ENCODE measurements around the gene BRDT.

BRDT gene

GRCh38 chr1:91919962-91920361, 29.2 kb upstream of the BRDT start:
- no peak for TF ChIP-seq CTCF (IDR thresholded peaks at IDR 0.05; ENCODE audit: low read depth, low read length)
- no peak overlapping the region for H3K4me3 ChIP-seq (replicated peaks in 1 of 2; ENCODE audit: low read depth in 2 of 2, low read length in 2 of 2)
- DNase-seq (ENCODE audit: low read depth in 2 of 2) = no peak

GRCh38 chr1:91924146-91924545, 25.1 kb upstream of the BRDT start:
- TF ChIP-seq CTCF (IDR thresholded peaks at IDR 0.05; ENCODE audit: low read depth, low read length) = no peak
- DNase-seq (ENCODE audit: low read depth in 2 of 2) = peak; percentile 61 to 75

GRCh38 chr1:91925644-91926435, 23.4 kb upstream of the BRDT start:
- TF ChIP-seq CTCF (IDR thresholded peaks at IDR 0.05; ENCODE audit: low read depth, low read length) = no peak
- no peak for DNase-seq (ENCODE audit: low read depth in 2 of 2)
- H3K4me3 ChIP-seq (replicated peaks in 1 of 2; ENCODE audit: low read depth in 2 of 2, low read length in 2 of 2) = no peak overlapping the region

More at GRCh38 chr1:91924146-91924545, 25.1 kb upstream of the BRDT start:
- no peak overlapping the region for H3K4me3 ChIP-seq (replicated peaks in 1 of 2; ENCODE audit: low read depth in 2 of 2, low read length in 2 of 2)

- no peak overlapping the region for H3K4me3 ChIP-seq (replicated peaks in 1 of 2; ENCODE audit: low read depth in 2 of 2, low read length in 2 of 2)
- no peak for TF ChIP-seq CTCF (IDR thresholded peaks at IDR 0.05; ENCODE audit: low read depth, low read length)
- no peak for DNase-seq (ENCODE audit: low read depth in 2 of 2)
Measured at GRCh38 chr1:91928026-91928425, 21.2 kb upstream of the BRDT start.

GRCh38 chr1:91929250-91929649, 20.0 kb upstream of the BRDT start:
- peak in 1 of 2 donors; percentile 67 for DNase-seq (ENCODE audit: low read depth in 2 of 2)
- no peak overlapping the region for H3K4me3 ChIP-seq (replicated peaks in 1 of 2; ENCODE audit: low read depth in 2 of 2, low read length in 2 of 2)
- TF ChIP-seq CTCF (IDR thresholded peaks at IDR 0.05; ENCODE audit: low read depth, low read length) = no peak

- DNase-seq (ENCODE audit: low read depth in 2 of 2) = no peak
- TF ChIP-seq CTCF (IDR thresholded peaks at IDR 0.05; ENCODE audit: low read depth, low read length) = no peak
- no peak overlapping the region for H3K4me3 ChIP-seq (replicated peaks in 1 of 2; ENCODE audit: low read depth in 2 of 2, low read length in 2 of 2)
Measured at GRCh38 chr1:91937613-91938012, 11.6 kb upstream of the BRDT start.

GRCh38 chr1:91940496-91940895, 8.7 kb upstream of the BRDT start:
- no peak for TF ChIP-seq CTCF (IDR thresholded peaks at IDR 0.05; ENCODE audit: low read depth, low read length)
- no peak for DNase-seq (ENCODE audit: low read depth in 2 of 2)
- no peak overlapping the region for H3K4me3 ChIP-seq (replicated peaks in 1 of 2; ENCODE audit: low read depth in 2 of 2, low read length in 2 of 2)
